HG02678 (cell line): ENCODE data around the gene HNRNPR.
"Not testable (repeated sequence)": the region's sequence is repeated elsewhere in the genome, so short reads cannot be mapped to it uniquely, and the experiment has no call there.

Experiments
- ATAC-seq: cut with Tn5 transposase; IDR thresholded peaks from one replicate; pipeline ENCODE4 v1.9.1; 2021; ENCODE audit warnings: mild to moderate bottlenecking, moderate library complexity; ENCODE audit not compliant: unreplicated experiment

The HNRNPR gene

GRCh38 chr1:23331713-23332112 is 12.4 kb downstream of the HNRNPR start:
- no peak for ATAC-seq

- no peak for ATAC-seq
Observed at GRCh38 chr1:23330846-23331245, 13.2 kb downstream of the HNRNPR start.

- no peak for ATAC-seq
Observed at GRCh38 chr1:23325393-23325792, 18.7 kb downstream of the HNRNPR start.

- ATAC-seq: no peak
Observed at GRCh38 chr1:23322770-23323169, 21.3 kb downstream of the HNRNPR start.

- ATAC-seq: not testable (repeated sequence)
Observed at GRCh38 chr1:23310280-23310679, 33.8 kb downstream of the HNRNPR start.

- ATAC-seq: no peak
Observed at GRCh38 chr1:23304140-23304620, 39.9 kb downstream of the HNRNPR start.

- no peak for ATAC-seq
Observed at GRCh38 chr1:23303524-23303923, 40.6 kb downstream of the HNRNPR start.

GRCh38 chr1:23296931-23297330 is 47.2 kb downstream of the HNRNPR start:
- ATAC-seq: no peak

- ATAC-seq: no peak
Observed at GRCh38 chr1:23291706-23292105, 52.4 kb downstream of the HNRNPR start.

- ATAC-seq: no peak
Observed at GRCh38 chr1:23290836-23291565, 53.1 kb downstream of the HNRNPR start.

- ATAC-seq: no peak
Observed at GRCh38 chr1:23288671-23289070, 55.4 kb downstream of the HNRNPR start.

GRCh38 chr1:23288201-23288600 is 55.9 kb downstream of the HNRNPR start:
- no peak for ATAC-seq

- ATAC-seq: no peak
Observed at GRCh38 chr1:23286401-23286800, 57.7 kb downstream of the HNRNPR start.

GRCh38 chr1:23283667-23284602 is 60.1 kb downstream of the HNRNPR start:
- no peak for ATAC-seq

GRCh38 chr1:23282957-23283356 is 61.1 kb downstream of the HNRNPR start:
- ATAC-seq: no peak

- ATAC-seq: no peak
Observed at GRCh38 chr1:23278717-23279116, 65.4 kb downstream of the HNRNPR start.

- ATAC-seq: no peak
Observed at GRCh38 chr1:23276531-23276930, 67.6 kb downstream of the HNRNPR start.

- ATAC-seq: no peak
Observed at GRCh38 chr1:23274134-23274505, 70.0 kb downstream of the HNRNPR start.

GRCh38 chr1:23273450-23274133 is 70.5 kb downstream of the HNRNPR start:
- no peak for ATAC-seq

- ATAC-seq: no peak
Observed at GRCh38 chr1:23263380-23263887, 80.7 kb downstream of the HNRNPR start.

GRCh38 chr1:23258082-23258481 is 86.0 kb downstream of the HNRNPR start:
- ATAC-seq: not testable (repeated sequence)
